ENCODE data around the gene MMP23B.

Gene MMP23B

DNA sequence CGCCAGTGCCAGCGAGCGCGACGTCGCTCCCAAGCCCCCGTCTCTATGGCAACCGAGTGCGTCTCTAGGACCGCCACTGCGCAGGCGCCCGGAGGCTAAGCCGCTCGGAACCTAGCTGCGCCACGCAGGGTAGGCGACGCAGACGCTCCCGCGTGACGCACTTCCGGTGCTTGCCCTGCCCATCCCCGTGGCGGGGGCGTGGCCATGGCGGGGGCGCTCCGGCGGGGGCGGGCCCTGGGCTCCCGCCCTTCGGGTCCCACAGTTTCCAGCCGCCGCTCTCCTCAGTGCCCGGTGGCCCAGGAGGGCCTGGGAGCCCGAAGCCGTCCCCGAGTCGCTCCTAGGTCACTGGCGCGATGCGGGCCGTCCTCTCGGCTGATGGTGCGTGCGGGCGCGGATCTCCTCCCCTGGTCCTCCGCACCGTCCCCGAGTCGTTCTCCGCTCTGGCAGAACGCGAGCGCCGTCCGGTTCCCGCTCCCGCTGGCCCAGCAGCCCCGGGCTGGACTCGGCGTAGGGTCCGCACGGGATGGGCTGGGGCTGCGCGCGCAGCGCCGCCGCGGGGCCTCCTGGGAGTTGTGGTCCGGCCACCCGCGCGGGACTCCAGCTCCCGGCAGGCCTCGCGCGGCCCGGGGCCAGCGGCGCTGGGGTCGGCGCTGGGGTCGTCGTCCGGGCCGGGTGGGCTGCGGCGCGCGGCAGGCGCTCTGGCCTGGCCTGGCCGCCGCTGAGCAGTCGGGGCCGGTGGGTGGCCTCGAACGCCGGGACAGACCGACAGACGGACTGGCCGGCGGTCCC lies 16.5 kb upstream of the MMP23B start, which contains the start of gene MIB2:
Gene MIB2 (plus strand): TSS at position 245 of the 789 bp plus-strand sequence. CDS start 7,953 bp downstream, outside the sequence.
- peaks cover 24% of the 10 kb centered on the region for H3K4me1 ChIP-seq (ENCODE audit: low read depth, poor library complexity, severe bottlenecking)

DNA sequence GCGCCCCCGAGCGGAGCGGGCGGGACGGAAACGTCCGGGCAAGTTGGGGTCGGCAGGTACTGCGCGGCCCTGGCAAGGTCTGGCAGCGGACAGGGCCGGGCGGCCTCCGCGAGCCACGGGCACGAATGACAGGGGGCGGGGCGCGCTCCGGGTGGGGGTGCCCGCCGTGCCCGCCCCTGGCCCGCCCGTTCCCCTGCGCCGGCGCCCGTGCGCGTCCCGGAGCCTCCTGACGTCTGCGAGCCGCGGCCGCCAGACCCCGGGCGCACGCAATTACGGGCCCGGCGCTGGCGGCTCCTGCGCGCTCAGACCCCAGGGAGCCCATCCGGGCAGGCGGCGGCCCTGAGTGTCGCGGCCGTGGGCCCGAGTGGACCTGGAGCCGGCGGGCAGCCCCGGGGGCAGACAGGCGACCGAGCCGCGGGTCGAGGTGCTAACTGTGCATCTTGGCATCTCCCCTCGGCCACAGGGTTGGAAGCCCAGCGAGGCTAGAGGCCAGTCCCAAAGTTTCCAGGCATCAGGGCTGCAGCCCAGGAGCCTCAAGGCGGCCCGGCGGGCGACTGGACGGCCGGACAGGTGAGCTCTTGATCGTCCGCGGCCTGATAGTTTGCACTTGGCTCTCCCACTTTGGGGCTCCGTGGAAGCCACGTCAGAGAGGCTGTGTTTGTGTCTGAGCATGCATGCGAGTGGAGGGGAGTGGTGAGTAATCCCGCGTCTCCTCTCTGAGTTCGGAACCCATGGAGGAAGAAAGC lies 15.8 kb upstream of the MMP23B start:
- no peaks in the 10 kb centered on the region for H3K79me2 ChIP-seq (ENCODE audit: insufficient read depth, low read depth)
- H3K4me2 ChIP-seq: peak overlapping the region; percentile 56
- no peaks in the 10 kb centered on the region for H4K20me1 ChIP-seq (ENCODE audit: insufficient read depth)
- no peaks in the 10 kb centered on the region for H3K36me3 ChIP-seq (ENCODE audit: insufficient read depth)
- TF ChIP-seq, protein P1, sequence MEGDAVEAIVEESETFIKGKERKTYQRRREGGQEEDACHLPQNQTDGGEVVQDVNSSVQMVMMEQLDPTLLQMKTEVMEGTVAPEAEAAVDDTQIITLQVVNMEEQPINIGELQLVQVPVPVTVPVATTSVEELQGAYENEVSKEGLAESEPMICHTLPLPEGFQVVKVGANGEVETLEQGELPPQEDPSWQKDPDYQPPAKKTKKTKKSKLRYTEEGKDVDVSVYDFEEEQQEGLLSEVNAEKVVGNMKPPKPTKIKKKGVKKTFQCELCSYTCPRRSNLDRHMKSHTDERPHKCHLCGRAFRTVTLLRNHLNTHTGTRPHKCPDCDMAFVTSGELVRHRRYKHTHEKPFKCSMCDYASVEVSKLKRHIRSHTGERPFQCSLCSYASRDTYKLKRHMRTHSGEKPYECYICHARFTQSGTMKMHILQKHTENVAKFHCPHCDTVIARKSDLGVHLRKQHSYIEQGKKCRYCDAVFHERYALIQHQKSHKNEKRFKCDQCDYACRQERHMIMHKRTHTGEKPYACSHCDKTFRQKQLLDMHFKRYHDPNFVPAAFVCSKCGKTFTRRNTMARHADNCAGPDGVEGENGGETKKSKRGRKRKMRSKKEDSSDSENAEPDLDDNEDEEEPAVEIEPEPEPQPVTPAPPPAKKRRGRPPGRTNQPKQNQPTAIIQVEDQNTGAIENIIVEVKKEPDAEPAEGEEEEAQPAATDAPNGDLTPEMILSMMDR (conservative IDR thresholded peaks at IDR 0.05; ENCODE audit: low read depth, low read length): no peak
- peak overlapping the region; percentile 37 for H3K4me3 ChIP-seq (IDR thresholded peaks at IDR 0.05; ENCODE audit: insufficient read depth, low read depth, low read length)
- H3K4me1 ChIP-seq (ENCODE audit: low read depth, poor library complexity, severe bottlenecking): peaks cover 17% of the 10 kb centered on the region
- H2AFZ ChIP-seq (ENCODE audit: low read depth): peak overlapping the region; percentile 66
- no peaks in the 10 kb centered on the region for H3K27me3 ChIP-seq (ENCODE audit: insufficient read depth, low read depth)
- peak overlapping the region; percentile 96 for H3K27ac ChIP-seq
- H3K9ac ChIP-seq: peak overlapping the region; percentile 43; the same call in 1 of the 2 replicates

More for the DNA sequence above, 16.5 kb upstream of the MMP23B start, which contains the start of gene MIB2:
- TF ChIP-seq, protein P1 (conservative IDR thresholded peaks at IDR 0.05; ENCODE audit: low read depth, low read length): no peak
- Histone ChIP-seq H3K27ac (peak within 1 kb of the TSS; percentile 96), H3K9ac (peak within 1 kb of the TSS; percentile 85), H3K4me3 (IDR thresholded peaks at IDR 0.05; ENCODE audit: insufficient read depth, low read depth, low read length) (peak within 1 kb of the TSS; percentile 95), H2AFZ (ENCODE audit: low read depth) (peak within 1 kb of the TSS; percentile 66), H4K20me1 (ENCODE audit: insufficient read depth) (no peaks in the 10 kb centered on the region), H3K36me3 (ENCODE audit: insufficient read depth) (no peaks in the 10 kb centered on the region), H3K27me3 (ENCODE audit: insufficient read depth, low read depth) (no peaks in the 10 kb centered on the region), H3K4me2 (peak within 1 kb of the TSS; percentile 99), H3K79me2 (ENCODE audit: insufficient read depth, low read depth) (no peaks in the 10 kb centered on the region)

DNA sequence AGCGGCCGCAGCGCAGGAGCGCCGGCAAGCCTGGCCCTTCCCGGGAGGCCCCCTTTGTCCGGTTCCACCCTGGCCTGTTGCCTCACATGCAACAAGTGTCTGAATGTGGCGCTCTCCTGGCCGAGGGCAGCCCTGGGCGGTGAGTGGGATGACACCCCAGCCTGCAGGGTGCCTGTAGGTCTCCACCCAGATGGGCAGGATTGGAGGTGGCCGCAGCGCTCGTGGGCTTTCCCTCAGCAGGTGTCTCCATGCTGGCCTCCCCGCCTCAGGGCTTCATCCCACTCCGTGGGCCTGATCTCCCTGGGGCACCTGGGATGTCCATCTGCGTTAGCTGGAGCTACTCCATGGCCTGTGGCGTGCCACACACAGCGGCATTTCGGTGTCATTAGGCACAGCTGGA lies 15.1 kb upstream of the MMP23B start:
- Histone ChIP-seq H2AFZ (ENCODE audit: low read depth) (no peak overlapping the region), H3K27me3 (ENCODE audit: insufficient read depth, low read depth) (no peaks in the 10 kb centered on the region), H3K79me2 (ENCODE audit: insufficient read depth, low read depth) (no peaks in the 10 kb centered on the region), H3K9ac (no peak overlapping the region), H4K20me1 (ENCODE audit: insufficient read depth) (no peaks in the 10 kb centered on the region), H3K4me3 (IDR thresholded peaks at IDR 0.05; ENCODE audit: insufficient read depth, low read depth, low read length) (no peak overlapping the region), H3K4me2 (peak overlapping the region; percentile 56), H3K4me1 (ENCODE audit: low read depth, poor library complexity, severe bottlenecking) (peaks cover 16% of the 10 kb centered on the region), H3K36me3 (ENCODE audit: insufficient read depth) (no peaks in the 10 kb centered on the region), H3K27ac (no peak overlapping the region)
- TF ChIP-seq, protein P1 (conservative IDR thresholded peaks at IDR 0.05; ENCODE audit: low read depth, low read length): no peak

DNA sequence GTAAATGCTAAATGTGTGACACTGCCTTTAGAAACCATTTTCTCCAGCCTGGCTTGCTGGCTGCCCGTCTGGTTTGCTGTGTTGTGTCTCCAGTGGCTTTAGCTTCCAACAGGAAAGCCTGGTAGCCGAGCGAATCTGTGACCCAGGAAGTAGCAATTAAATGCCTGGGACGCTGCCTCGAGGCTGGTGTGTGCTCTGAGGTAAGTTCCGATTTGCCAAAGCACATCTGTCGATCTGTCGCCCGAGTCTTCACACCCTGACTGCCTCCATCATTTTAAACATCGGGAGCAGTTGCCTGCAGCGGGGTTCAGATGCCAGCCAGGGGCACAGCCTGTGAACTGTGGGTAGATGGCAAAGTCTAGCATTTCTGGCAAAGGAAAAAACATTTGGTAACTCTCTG lies 14.5 kb upstream of the MMP23B start:
- no peak overlapping the region for H3K4me2 ChIP-seq

More for the DNA sequence above, 14.5 kb upstream of the MMP23B start:
- H2AFZ ChIP-seq (ENCODE audit: low read depth): no peak overlapping the region
- no peaks in the 10 kb centered on the region for H3K79me2 ChIP-seq (ENCODE audit: insufficient read depth, low read depth)
- H4K20me1 ChIP-seq (ENCODE audit: insufficient read depth): no peaks in the 10 kb centered on the region
- H3K4me1 ChIP-seq (ENCODE audit: low read depth, poor library complexity, severe bottlenecking): peaks cover 16% of the 10 kb centered on the region
- TF ChIP-seq, protein P1 (conservative IDR thresholded peaks at IDR 0.05; ENCODE audit: low read depth, low read length): no peak
- no peak overlapping the region for H3K27ac ChIP-seq
- H3K36me3 ChIP-seq (ENCODE audit: insufficient read depth): no peaks in the 10 kb centered on the region
- no peak overlapping the region for H3K9ac ChIP-seq
- no peaks in the 10 kb centered on the region for H3K27me3 ChIP-seq (ENCODE audit: insufficient read depth, low read depth)
- no peak overlapping the region for H3K4me3 ChIP-seq (IDR thresholded peaks at IDR 0.05; ENCODE audit: insufficient read depth, low read depth, low read length)
